ENCODE results near the gene TRABD2B. TPM values are rescaled to one million over a fixed set of nuclear protein-coding genes. Genes with fewer than 3 reads are reported as not detected.

The TRABD2B gene
- total RNA-seq, 4 donors from 2014 or later, result 0.16 to 1.5 (median 0.55) TPM

DNA sequence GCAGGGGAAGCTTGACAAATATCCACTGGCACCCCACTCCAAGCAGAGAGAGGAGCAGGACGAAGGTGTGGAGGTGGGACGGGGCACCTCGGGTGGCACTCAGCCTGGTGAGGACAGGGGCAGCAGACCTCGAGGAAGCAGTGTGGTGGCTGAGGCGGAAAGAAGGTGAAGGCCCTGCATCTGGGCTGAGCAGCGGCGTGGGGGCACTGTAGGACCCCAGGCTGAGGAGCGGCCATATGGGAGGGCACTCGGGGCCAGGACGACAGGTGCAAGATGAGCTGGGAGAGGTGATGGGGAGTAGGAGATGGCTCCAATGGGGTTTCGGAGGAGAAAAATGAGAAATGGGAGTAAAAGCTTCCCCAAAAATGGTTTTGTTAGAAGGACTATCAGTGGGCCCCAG lies 224.9 kb downstream of the TRABD2B start:
- TF ChIP-seq, protein P1, sequence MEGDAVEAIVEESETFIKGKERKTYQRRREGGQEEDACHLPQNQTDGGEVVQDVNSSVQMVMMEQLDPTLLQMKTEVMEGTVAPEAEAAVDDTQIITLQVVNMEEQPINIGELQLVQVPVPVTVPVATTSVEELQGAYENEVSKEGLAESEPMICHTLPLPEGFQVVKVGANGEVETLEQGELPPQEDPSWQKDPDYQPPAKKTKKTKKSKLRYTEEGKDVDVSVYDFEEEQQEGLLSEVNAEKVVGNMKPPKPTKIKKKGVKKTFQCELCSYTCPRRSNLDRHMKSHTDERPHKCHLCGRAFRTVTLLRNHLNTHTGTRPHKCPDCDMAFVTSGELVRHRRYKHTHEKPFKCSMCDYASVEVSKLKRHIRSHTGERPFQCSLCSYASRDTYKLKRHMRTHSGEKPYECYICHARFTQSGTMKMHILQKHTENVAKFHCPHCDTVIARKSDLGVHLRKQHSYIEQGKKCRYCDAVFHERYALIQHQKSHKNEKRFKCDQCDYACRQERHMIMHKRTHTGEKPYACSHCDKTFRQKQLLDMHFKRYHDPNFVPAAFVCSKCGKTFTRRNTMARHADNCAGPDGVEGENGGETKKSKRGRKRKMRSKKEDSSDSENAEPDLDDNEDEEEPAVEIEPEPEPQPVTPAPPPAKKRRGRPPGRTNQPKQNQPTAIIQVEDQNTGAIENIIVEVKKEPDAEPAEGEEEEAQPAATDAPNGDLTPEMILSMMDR (IDR thresholded peaks at IDR 0.05; ENCODE audit: low read depth), result no peak

DNA sequence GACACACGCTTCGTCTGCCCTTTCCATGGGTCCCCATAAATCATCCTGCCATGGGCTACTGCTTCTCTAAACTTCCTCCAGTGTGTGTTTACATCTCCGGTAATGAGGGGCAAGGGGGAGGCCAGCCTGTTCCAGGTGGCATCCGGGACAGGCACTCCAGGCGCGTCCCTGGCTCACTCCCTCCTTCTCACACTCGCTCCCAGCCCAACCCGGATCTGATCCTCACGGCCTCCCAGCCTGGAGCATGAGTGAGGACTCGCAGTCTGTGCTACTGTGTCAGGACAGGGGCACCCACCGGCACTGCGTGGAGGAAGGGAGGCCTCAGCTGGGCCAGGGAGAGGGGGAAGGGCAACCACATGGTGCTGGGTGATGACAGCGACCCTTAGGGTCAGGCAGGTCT lies 225.4 kb downstream of the TRABD2B start:
- TF ChIP-seq, protein P1 (IDR thresholded peaks at IDR 0.05; ENCODE audit: low read depth), result no peak

DNA sequence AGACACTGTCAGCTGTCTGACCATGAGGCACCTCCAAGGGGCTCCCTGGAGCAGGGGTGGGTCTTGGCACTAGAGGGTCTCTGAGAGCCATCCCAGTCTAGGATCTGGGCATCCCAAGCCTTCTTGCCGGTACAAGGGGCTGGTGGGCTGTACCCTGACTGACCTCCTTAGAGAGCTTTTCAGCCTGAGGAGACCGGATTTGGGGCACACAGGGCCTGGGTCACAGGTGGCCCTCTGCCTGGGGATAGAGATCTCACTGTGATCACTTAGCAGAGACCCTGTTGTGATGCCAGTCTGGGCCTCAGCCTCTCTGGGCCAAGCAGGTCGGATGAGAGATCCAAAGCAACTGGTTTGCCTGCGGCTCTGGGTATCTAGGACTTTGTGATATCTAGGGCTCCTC lies 227.2 kb downstream of the TRABD2B start:
- TF ChIP-seq, protein P1 (IDR thresholded peaks at IDR 0.05; ENCODE audit: low read depth), result no peak

DNA sequence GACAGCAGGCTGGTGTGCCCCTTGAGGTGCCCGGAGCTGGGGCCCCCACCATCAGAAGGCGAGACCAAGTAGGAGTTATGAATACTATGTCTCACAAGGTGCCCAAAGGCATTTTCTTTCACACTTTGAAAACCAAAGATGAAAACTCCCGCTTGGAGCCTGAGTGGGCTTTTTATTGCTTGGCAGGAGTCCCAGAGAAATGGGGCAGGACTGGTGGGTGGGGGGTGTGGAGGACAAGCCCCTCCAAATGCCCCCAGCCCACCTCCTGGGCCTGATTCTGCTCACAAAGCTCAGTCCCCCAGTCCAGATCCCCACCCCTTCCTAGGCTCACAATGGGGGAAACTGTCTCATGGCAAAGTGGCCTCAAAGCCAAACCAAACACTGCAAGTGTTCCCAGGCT lies 227.9 kb downstream of the TRABD2B start:
- TF ChIP-seq, protein P1 (IDR thresholded peaks at IDR 0.05; ENCODE audit: low read depth), result no peak

DNA sequence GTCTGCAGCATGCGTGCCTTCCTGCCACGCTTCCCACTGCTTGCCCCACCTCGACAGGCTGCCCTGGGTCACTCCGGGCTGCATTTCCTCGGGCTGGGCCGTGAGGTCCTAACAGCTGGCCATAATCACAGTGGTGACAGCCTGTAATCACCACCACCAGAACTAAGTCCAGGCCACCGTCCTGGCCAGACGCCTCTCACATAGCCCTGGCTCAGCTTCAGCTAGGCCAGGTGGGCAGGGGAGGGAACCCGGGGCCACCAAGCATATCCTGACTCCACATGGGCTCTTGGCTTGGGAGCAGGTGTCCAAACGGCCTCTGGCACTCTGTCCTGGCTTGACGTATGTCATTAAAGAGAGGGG lies 229.5 kb downstream of the TRABD2B start:
- TF ChIP-seq, protein P1 (IDR thresholded peaks at IDR 0.05; ENCODE audit: low read depth), result no peak

DNA sequence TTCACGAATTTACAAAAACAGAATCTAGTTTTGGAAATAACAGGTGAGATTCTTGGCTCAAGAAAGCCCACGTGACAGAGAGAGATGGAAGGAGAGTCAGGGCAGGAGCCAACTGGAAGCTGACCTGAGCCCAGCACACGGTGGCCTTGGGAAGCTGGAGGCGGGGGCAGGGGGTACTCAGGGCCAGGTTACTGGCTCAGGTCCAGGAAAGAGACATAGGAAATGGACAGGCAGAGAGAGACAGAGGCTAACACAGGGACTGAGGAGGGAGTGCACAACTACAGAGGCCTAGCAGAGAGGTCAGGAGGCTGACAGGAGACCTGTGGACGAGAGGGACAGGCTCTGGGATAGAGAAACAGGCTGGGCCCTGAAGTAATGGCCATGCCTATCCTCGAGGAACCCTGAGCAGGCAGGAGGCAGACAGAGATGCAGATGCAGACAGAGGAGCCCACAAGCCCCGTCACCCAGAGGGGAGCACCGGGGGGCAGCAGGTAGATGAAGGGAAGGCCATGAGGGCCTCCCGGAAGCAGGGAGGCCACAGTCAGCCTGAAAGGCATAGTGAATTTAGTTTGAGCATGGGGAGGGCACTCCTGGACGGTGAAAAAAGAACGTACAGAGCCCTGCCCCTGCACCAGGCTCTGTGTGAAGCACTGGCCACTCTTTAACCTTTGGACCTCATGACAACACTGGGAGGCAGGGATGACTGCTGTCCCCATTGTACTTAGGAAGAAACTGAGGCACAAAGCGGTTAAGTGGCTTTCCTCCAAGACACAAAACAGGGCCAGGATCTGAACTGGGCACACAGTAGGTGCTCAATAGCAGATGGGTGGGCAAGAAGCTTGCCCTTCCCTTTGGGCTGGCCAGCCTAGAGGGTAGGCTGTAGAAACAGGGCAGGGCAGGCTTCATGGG lies 230.1 kb downstream of the TRABD2B start:
- TF ChIP-seq, protein P1 (IDR thresholded peaks at IDR 0.05; ENCODE audit: low read depth), result no peak

DNA sequence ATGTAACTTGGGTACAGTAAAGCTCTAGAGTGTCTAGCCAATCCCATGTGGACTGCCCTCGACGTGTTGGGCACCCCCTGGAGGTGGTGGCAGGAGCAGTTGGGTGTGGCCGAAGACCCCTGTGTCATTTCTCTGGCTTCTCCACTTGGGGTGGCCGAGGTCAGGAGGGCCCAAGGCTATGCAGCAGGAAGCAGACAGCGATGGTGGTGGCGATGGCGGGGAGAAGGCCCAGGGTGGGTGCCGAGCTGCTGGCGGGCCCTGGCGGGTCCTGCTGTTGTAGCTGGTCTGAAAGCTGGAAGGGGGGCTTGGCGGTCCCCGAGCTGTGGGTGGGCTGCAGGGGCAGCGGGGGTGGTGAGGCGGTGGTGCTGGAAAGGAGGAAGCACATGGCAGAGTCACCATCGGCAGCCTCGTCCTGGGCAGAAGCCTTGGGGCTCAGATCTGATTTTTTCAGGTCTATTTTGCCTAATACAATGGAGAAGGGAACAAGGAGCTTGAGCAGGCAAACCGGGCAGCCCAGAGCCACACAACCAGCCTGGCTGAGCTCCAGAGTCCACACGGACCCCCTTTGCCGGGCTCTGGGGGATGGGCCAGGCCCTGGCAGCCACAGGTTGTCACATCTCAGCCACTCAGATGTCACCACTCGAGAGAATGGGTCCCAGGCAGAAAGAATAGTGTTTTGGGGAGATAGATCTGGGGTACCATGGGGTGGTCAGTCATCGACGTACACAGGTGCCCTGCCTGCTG lies 231.3 kb downstream of the TRABD2B start:
- TF ChIP-seq, protein P1 (IDR thresholded peaks at IDR 0.05; ENCODE audit: low read depth), result no peak
